ENCODE results near the gene ARID1B.

- TF ChIP-seq CTCF (IDR thresholded peaks at IDR 0.05; ENCODE audit: low read length) (no peak), EZH2phosphoT487 (IDR thresholded peaks at IDR 0.05; ENCODE audit: low read length) (no peak)
Measured at GRCh38 chr6:157201083-157201482, 423.9 kb downstream of the ARID1B start.

All from MM.1S (cell line).